Muscle of arm (tissue), 12 donors: ENCODE results near the gene ASXL3. TPM values are rescaled to one million over a fixed set of nuclear protein-coding genes. Genes with fewer than 3 reads are reported as not detected.

Source experiments
- DNase-seq: peaks from one replicate; pipeline ENCODE4 v3.0.0-alpha.2; 2013
- polyA plus RNA-seq, 12 donors: library from polyadenylated mRNA; unstranded; fragments of 120-200 nt; gene quantifications; one replicate each; pipeline ENCODE4 v1.2.1, GENCODE V29; 2013; ENCODE audit not compliant: insufficient read length in 12 of 12

Gene ASXL3
- polyA plus RNA-seq, 12 donors: 3.6 to 8.5 (median 5.1) TPM; not detected in 1

GRCh38 chr18:33660696-33661310 is 82.8 kb downstream of the ASXL3 start:
- DNase-seq: no peak

DNA sequence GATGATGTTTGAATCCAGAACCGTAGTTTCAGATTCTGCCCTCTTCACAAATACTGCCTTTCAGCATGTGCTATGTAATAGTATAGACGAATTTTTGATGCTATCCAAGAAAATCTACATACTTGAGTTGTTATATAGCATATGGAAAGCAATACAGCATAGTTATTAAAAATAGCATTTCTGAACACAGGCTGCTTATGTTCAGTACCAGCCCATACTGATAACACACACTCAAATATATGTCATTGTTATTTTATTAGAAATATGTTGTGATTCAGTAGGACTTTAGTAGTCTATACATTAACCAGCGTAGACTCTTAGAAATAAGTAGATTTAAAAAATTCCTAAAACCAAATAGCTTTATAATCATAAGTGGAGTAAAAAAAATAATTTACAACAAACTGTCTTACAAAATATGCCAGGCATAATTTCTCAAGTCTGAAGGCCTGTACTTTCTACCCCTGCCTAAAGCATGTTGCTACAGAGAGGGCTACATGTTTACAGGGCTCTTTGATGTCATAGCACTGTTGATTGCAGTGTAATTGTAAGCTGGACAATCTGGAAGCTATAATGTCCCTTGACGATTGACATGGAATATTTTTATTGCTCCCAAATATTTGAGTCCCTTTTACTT is 86.3 kb downstream of the ASXL3 start:
- no peak for DNase-seq

DNA sequence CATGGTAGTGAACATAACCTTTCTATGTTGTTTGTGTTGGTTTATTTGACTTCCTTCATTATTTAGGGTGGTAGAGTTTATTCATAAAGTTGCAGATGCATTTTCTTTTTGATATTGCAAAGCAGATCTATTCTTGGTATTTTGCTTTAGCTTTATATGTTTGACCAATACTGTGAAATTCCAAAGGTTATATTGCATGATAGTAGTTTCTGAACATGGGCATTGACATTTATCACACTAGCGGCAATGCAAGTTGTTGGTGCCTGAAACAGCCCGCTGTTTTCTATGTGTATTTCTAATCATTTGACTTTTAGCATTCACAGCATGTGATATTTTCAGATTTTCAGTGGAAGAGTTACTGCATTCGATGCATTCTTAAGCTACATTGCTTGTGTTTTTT is 87.2 kb downstream of the ASXL3 start:
- DNase-seq: no peak

GRCh38 chr18:33665641-33666040 is 87.6 kb downstream of the ASXL3 start:
- DNase-seq: no peak

- no peak for DNase-seq
Measured at GRCh38 chr18:33666915-33667314, 88.9 kb downstream of the ASXL3 start.

- no peak for DNase-seq
Measured at GRCh38 chr18:33669589-33669988, 91.6 kb downstream of the ASXL3 start.

DNA sequence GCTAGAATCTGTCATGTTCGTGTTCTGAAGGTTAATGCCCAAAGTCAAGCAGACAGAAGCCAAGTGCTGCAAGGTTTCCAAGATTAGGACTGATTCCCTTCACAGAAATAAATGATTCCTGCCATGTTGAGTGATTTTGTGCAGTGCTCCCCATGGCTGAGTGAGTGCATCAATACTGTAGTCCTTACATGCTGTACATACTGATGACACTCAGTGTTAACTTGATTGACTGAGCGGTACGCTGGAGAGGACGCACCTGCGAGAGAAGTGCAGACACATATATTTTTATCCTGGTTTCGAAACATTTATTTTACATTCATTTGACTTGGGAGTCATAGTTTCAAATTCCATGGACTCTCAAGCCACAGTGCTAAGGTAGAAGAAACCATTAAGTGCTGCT is 92.0 kb downstream of the ASXL3 start:
- DNase-seq: no peak

DNA sequence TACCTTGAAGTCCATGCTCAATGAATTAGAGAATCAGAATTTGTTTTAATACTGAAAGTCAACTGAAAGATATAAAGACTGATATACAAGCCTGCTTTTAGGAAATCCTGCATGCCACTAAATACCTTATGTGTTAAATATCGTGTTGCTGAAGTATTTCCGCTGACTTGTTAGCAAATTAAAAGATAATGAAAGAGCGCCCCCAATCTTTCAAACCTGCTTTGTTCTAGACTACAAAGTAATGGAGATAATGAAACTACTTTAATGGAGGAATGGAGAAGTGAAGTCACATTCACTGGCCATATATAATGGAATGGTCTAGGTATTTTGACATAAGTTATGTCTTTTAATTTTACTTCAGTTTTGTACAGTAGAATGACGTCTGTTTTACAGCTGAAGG is 95.7 kb downstream of the ASXL3 start:
- DNase-seq: no peak

- DNase-seq: no peak
Measured at GRCh38 chr18:33676593-33676992, 98.6 kb downstream of the ASXL3 start.

- DNase-seq: no peak
Measured at GRCh38 chr18:33677891-33678290, 99.9 kb downstream of the ASXL3 start.

DNA sequence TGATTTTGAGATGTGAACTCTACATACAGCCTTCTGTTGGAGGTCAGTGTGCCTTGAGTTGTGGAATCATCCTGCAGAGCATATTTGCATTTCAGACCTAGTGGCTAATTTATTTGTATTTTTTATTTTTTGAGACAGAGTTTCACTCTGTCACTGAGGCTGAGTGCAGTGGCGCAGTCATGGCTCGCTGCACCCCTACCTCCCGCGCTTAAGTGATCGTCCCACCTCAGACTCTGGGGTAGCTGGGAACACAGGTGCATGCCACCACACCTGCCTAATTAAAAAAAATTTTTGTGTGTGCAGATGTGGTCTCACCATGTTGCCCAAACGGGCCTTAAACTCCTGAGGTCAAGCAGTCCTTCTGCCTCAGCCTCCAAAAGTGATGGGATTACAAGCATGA is 104.4 kb downstream of the ASXL3 start:
- DNase-seq: no peak

DNA sequence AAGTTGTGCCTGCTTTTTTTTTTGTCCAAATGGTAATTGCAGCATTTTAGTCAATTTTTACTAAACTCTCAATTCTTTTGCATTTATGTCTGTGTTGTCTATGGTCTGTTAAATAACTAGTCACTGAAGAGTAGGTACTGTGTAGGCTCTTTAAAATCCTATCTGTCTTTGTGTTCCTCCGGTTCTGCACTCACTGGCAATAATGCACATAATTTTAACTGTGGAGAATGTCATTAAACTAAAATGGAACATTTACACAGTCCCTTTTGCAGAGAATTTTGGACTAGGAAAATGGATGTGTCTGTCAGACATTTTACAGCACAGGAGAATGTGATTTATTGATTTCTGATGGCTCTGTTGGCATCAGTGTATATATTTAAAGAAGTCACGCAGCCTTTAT is 116.6 kb downstream of the ASXL3 start:
- DNase-seq: no peak

GRCh38 chr18:33696332-33697162 is 118.5 kb downstream of the ASXL3 start:
- no peak for DNase-seq

- no peak for DNase-seq
Measured at GRCh38 chr18:33697498-33697897, 119.5 kb downstream of the ASXL3 start.

DNA sequence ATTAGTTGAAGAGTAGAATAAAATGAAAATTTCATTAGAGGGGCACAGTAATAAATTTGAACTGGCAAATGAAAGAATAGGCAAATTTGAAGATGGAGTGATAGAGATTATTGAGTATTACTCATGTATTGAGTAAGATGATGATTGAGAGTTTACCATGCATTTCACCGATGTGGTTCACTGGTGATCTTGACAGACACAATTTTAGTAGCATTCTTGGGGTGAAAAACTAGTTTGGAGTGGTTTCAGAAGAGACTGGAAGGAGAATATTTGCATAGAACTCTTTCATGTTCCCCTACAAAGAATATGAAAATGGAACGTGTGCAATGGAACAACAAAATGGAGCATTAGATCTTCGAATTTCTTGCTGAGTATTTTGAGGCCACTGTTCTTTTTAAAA is 121.4 kb downstream of the ASXL3 start:
- no peak for DNase-seq

GRCh38 chr18:33700513-33700976 is 122.5 kb downstream of the ASXL3 start:
- no peak for DNase-seq

- DNase-seq: no peak
Measured at GRCh38 chr18:33702625-33703024, 124.6 kb downstream of the ASXL3 start.

- no peak for DNase-seq
Measured at GRCh38 chr18:33706391-33706790, 128.4 kb downstream of the ASXL3 start.

GRCh38 chr18:33708876-33709275 is 130.9 kb downstream of the ASXL3 start:
- no peak for DNase-seq

GRCh38 chr18:33710269-33710668 is 132.2 kb downstream of the ASXL3 start:
- no peak for DNase-seq

DNA sequence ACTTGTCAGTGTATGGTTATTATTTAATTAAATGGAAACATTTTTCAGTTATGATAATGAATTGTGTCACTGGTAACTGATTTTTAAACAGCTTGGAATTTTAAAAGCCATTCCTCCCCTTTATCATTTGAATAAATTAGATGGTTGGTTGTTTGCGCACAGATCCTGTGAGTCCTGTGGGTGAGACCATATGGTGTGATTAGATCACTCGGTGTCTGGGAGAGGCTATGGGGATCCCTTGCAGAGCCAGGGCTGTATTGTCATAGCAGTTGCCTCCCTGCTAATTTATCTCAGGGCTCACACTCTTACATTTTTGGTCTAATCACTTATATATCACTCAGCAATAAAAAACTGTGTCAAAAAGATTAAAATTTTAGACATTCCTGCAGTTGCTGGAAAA is 133.5 kb downstream of the ASXL3 start:
- no peak for DNase-seq

DNA sequence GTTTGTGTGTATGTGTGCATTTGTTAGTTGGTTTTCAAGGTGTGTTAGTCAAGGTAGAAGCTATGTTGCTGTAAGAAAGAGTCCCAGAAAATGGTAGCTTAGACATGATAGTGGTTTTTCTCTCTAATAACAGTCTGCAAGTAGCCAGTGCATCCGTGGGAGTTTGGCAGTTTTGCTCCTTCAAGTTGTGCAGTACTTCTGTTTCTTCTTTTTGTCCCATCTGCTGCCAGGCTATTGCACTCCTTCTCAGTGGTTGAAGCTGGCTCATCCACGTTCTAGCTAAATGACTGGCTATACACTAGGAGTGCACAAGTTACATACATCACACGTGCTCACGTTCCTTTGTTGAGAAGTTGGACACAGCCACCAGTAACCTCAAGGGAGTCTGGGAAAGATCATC is 134.7 kb downstream of the ASXL3 start:
- no peak for DNase-seq

DNA sequence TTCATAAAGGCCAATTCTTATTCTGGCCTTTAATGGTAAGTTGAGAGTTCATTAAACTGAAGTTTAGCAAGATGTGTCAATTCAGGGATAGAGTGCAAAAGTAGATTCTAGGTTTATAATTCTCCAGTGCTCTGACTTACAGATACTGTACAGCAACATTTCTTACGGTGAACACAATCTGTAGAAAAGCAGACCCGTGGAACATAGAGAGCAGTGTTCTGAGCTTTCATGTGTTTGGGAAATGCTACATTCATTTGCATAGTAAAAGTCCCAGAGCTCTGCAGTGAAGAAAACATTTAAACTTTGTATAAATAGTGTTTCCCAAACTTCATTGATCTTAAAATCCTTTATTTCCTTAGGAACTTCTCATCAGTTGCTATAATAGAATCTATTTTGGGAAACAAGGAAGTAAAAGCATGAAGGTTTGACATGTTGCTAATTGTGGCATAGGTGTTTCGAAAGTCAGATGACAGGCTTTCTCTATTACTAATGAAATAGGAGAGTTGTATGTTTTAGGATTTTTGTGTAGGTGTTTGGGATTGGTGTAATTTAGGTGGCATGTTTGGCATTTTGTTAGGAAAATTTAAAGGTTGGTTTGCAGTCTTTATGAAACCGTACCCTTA is 138.2 kb downstream of the ASXL3 start:
- DNase-seq: no peak
